GM21717 (cell line): ENCODE results near the gene MGAT5B.
"Not testable (repeated sequence)": the region's sequence is repeated elsewhere in the genome, so short reads cannot be mapped to it uniquely, and the experiment has no call there.

Source experiments
- ATAC-seq: cut with Tn5 transposase; IDR thresholded peaks from one replicate; pipeline ENCODE4 v1.9.1; 2021; ENCODE audit warnings: mild to moderate bottlenecking, moderate library complexity; ENCODE audit not compliant: unreplicated experiment

MGAT5B gene

GRCh38 chr17:76969598-76970172, 101.5 kb downstream of the MGAT5B start:
- no peak for ATAC-seq

GRCh38 chr17:76970228-76970627, 102.0 kb downstream of the MGAT5B start:
- ATAC-seq = not testable (repeated sequence)

GRCh38 chr17:76972046-76972641, 103.9 kb downstream of the MGAT5B start:
- no peak for ATAC-seq

GRCh38 chr17:76973040-76973439, 104.8 kb downstream of the MGAT5B start:
- ATAC-seq = no peak

- ATAC-seq = no peak
Measured at GRCh38 chr17:76974721-76975120, 106.5 kb downstream of the MGAT5B start.

- ATAC-seq = not testable (repeated sequence)
Measured at GRCh38 chr17:76978050-76978449, 109.8 kb downstream of the MGAT5B start.

- ATAC-seq = no peak
Measured at GRCh38 chr17:76981545-76982295, 113.5 kb downstream of the MGAT5B start.

- no peak for ATAC-seq
Measured at GRCh38 chr17:76982408-76983074, 114.3 kb downstream of the MGAT5B start.

- ATAC-seq = no peak
Measured at GRCh38 chr17:76983075-76983775, 115.0 kb downstream of the MGAT5B start.

- no peak for ATAC-seq
Measured at GRCh38 chr17:76986365-76986764, 118.2 kb downstream of the MGAT5B start.

- ATAC-seq = no peak
Measured at GRCh38 chr17:76987486-76988093, 119.4 kb downstream of the MGAT5B start.

- no peak for ATAC-seq
Measured at GRCh38 chr17:76988796-76989195, 120.6 kb downstream of the MGAT5B start.

- no peak for ATAC-seq
Measured at GRCh38 chr17:76989519-76989918, 121.3 kb downstream of the MGAT5B start.

GRCh38 chr17:76992891-76993290, 124.7 kb downstream of the MGAT5B start:
- no peak for ATAC-seq

- no peak for ATAC-seq
Measured at GRCh38 chr17:76993651-76994050, 125.4 kb downstream of the MGAT5B start.

GRCh38 chr17:76994237-76994637, 126.0 kb downstream of the MGAT5B start:
- no peak for ATAC-seq

GRCh38 chr17:76995387-76996105, 127.3 kb downstream of the MGAT5B start:
- ATAC-seq = no peak

- ATAC-seq = no peak
Measured at GRCh38 chr17:76996741-76997694, 128.8 kb downstream of the MGAT5B start.

- no peak for ATAC-seq
Measured at GRCh38 chr17:76997981-76998531, 129.9 kb downstream of the MGAT5B start.
